HG02885 (cell line): ENCODE data around the gene EIF2B2.

Experiments
- ATAC-seq: cut with Tn5 transposase; IDR thresholded peaks from one replicate; pipeline ENCODE4 v1.9.1; 2021; ENCODE audit warnings: mild to moderate bottlenecking; ENCODE audit not compliant: unreplicated experiment, poor library complexity

Gene EIF2B2

DNA sequence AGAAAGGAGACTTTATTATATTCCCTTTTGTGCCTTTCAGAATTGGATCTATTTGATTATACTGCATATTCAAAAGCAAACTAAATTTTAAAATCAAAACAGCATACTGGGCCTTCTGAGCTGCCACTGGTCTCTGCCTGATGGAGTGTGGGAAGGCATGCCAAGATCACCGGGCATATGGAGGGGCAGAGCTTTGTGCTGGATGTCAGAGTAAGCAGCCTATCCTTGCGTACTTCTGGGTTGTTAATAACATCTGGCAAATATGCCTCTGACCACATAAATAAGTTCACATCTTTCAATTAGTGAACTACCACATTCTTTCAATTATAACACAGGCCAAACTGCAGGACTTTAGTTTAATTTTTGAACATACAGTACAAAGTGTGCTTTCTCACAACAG, 30.2 kb downstream of the EIF2B2 start:
- ATAC-seq: no peak

DNA sequence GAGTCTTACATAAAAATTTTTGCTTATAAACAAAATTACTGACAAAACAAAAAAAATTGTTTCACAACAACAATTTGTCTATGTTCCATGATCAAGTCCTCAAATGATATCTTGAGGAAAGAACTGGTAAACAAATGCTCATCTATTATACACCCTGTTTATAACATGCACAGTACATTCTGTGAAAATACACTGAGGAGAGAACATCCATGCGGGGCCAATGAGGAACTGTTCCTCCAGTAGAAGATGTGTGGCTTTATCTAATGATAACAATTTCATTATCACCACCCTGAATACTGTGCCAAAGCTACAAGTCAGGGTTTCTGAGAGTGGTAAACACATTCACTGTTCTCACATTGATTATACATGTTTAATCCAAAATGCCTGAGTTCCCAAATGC, 37.8 kb downstream of the EIF2B2 start:
- no peak for ATAC-seq

GRCh38 chr14:75040959-75041358, 38.2 kb downstream of the EIF2B2 start:
- no peak for ATAC-seq

DNA sequence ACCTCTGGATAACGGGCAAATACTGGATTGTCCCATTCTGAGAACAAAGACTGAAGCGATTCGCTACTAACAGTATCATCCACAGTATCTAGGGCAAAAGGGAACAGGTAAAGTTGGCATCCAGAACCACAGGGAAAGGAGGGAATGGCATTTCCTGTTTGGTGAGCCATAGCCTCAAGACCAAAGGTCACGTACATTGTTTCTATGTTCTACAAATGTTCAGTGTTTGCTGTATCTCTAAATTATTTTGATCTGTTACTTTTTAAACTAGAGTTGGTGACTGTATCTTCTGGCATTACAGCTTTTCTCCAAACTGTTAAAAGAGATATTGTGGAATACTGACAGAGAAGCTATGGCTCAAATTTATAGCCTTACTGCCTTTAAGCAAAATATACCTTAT, 38.9 kb downstream of the EIF2B2 start:
- ATAC-seq: no peak

DNA sequence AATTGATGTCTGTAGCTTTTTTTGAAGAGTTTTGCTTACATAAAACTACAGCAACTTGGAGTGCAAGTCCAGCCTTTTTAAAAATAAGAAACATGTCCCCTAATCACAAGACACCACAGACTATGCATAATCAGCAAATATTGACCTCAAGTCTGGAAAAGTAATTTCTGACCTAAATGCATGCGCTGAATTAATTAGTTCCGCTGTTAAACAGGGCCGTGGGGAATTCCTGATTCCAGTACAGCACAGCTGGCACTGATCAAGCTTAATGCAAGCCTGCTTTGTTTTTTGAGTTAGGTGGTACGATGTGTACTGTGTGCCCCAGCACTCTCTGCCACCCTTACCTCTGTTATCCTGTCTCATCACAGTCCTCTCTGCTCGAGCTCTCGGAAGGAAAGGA, 39.3 kb downstream of the EIF2B2 start:
- no peak for ATAC-seq

DNA sequence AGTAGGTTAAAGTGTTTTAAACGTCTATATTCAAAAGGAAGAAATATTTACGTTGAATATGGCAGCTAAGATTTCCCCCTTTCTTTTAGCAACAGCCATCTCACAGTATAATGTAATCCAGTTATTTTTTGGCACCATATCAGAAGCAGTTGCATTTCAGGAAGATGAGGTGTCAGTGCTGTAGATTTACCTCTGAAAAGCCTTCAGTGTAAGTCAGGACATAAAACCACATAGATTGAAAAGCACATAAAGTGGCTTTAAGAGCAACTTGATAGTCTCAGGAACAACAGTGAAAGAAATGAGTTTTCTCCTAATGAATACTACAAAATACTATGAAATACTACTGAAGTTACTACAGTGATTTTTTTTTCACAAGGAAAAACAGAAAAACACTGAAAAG, 41.6 kb downstream of the EIF2B2 start:
- ATAC-seq: no peak

DNA sequence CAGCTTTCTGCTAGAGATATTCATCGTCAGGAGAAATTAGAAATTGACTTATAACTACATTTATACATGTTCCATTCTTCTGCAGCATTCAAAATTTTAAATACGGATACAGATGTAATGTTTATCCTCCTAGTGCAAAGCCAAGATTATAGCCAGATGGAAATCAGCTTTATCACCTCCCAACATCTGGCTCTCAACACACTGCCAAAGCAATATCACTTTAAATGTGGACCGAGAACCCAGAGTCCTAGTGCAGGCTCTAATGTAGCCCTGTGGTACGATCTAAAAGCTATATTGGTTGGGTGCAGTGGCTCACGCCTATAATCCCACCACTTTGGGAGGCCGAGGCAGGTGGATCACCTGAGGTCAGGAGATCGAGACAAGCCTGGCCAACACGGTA, 42.0 kb downstream of the EIF2B2 start:
- ATAC-seq: no peak

- ATAC-seq: no peak
Measured at GRCh38 chr14:75046275-75046674, 43.6 kb downstream of the EIF2B2 start.

DNA sequence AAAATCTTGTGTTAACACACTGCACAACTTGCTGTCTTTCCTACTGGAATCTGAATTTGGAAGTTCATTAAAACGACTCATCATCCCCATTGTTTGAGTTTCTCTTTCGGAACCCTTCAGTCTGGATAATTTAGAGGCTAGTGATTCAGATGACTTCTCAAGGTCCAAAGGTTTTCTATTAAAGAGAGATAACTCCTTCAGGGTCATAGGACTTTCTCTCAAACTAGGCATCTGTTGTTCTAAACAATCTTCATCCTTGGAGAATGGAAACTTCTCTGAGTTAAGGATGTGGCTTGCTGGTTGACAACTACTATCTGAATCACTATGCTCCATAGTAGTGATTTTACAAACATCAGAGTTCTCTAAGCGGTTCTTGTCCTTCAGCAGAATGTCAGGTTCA, 44.2 kb downstream of the EIF2B2 start:
- ATAC-seq: no peak

GRCh38 chr14:75047506-75047905, 44.8 kb downstream of the EIF2B2 start:
- no peak for ATAC-seq

- ATAC-seq: no peak
Measured at GRCh38 chr14:75048101-75048500, 45.4 kb downstream of the EIF2B2 start.

- no peak for ATAC-seq
Measured at GRCh38 chr14:75049136-75049535, 46.4 kb downstream of the EIF2B2 start.

DNA sequence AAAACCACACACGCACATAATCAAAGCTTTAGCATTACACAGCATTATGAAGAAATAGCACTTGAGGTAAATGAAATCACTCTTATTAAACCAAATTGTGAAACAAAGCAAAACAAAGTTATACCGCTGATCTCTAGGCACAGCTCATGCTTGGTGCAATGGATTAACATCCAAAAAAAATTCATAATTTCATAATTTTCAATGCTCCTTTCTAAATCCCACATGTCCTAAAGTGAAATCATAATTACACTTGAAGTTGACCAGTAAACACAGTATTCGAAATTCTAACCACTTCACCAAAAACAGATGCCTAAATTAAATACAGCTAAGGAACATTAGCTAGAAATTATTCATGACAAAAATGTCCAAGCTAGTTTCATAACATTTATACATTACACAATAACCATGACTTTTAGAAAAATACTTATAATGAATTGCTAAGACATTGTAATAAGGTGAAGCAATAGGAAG, 47.0 kb downstream of the EIF2B2 start:
- ATAC-seq: no peak

- peak; percentile 75 for ATAC-seq
Measured at GRCh38 chr14:75050852-75051555, 48.3 kb downstream of the EIF2B2 start, which contains the start of gene MLH3. Gene MLH3 (minus strand): TSS chr14:75051467. CDS start chr14:75049655, 1,812 bp downstream.

GRCh38 chr14:75051556-75051899, 48.8 kb downstream of the EIF2B2 start:
- ATAC-seq: no peak

DNA sequence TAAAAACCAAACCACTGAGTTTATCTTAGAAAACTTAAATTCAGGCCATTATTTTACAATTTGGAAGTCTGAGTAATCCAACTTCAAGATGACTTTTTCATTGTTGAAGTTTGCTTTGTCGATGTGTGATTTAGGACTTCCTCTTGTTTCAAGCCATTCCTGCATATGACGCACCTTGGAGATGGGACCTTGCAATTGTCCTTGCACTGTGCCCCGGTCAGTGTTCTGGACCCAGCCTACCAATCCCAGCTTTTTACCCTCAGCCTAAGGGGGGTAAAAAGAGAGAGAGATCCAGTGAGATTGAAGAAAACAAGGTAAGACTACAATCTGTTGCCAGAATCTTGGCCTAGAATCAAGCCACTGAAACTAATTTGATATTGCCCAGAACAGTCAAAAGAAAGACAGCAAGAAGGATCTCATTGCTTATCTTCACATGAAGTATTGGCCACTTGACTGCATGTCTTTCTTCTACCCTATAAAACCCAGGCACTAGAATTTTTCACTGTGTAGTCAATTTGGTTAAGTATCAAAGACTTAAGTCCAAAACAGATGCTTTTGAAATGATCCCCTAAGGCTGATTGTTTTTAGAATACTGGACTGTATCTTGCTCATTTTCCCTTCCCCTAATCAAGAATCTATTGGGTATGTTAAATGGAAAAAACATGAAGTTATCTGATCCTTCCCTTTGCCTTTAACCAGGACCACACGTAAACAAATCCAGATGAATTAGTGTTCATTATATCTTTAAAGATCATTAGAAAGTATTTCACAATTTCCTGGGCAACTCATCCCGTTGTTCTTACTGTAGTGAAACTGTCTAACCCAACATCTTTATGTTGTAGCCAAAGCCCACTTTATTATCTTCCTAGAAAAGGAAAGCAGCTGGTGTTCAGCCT, 50.9 kb downstream of the EIF2B2 start:
- ATAC-seq: no peak

- ATAC-seq: no peak
Measured at GRCh38 chr14:75054421-75054820, 51.7 kb downstream of the EIF2B2 start.

DNA sequence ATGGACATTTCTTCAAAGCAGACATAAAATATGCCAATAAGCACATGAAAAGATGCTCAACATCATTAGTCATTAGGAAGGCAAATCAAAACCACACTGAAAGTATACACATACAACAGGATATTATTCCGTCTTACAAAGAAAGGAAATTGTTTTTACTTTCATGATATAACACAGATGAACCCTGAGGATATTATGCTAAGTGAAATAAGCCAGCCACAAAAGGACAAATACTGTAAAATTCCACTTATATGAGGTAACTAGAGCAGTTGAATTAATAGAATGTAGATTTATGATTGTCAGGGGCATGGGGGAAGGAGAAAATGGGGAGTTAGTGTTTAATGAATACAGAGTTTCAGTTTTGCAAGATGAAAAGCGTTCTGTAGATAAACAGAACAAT, 56.9 kb downstream of the EIF2B2 start:
- no peak for ATAC-seq

DNA sequence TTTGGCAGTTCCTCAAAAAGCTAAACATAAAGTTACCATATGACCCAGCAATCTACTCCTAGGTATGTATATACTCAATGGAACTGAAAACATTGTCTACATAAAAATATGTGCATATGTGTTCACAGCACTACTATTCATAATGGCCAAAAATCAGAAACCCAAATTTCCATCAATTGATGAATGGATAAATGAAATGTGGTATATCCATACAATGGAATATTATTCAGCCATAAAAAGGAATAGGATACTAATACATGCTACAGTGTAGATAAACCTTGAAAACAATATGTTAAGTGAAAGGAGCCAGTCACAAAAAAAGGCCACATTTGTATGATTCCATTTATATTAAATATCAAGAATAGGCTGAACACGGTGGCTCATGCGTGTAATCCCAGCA, 57.7 kb downstream of the EIF2B2 start:
- no peak for ATAC-seq
